ENCODE results near the gene TTLL10. TPM values are rescaled to one million over a fixed set of nuclear protein-coding genes. Genes with fewer than 3 reads are reported as not detected.

The TTLL10 gene
- total and polyA plus RNA-seq, 2 of the 8 experiments (the other 6 are each of a cell fraction or from before 2014, with no cell fraction given), result 1.1 to 1.7 TPM

DNA sequence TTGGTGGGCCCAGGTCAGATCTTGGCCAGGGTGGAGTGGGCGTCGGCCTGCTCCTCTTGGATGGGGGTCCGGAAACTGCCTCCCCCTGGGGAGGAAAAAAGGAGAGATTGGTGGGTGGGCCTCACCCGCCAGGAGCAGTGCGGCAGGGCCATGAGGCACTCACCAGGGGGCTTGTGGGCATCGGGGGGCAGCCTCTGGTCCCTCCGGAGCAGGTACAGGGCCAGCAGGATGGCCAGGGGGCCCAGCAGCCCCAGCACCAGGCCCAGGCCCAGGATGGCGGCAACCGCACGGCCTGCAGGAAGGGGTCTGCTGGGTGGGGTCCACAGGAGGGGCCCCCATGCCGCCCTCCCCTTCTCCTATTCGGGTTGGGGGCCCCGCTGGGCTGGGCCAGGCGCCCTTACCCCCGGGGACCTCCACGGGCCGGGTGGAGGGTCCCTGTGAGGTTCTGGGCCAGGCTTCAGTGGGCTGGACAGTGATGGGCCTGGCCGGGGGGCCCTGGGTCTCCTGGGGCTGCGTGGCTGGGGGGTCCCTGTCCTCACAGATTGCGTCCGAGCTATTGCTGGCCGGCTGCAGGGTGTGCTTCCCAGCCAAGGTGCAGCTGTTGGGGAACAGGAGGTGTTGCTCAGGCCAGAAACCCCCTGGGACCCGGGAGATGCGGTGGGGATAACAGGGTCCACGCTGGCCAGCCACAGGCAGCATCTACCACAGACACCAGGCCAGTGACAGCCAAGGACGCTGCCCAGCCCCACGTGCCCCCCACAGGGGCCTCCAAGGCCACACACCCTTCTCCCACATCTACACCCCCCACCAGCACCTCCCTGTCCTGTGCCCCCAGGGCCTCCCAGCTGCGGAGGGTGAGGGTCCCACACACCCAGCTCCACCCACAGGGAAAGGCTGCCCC lies 38.1 kb downstream of the TTLL10 start:
- Histone ChIP-seq H3K4ac (replicated peaks; ENCODE audit: insufficient read length, low read depth, low read length) (no peak overlapping the region), H3K56ac (replicated peaks; ENCODE audit: insufficient read length, low read depth, low read length) (no peak overlapping the region), H2BK5ac (ENCODE audit: low read depth, low read length) (no peak overlapping the region), H2BK120ac (replicated peaks; ENCODE audit: low read depth, low read length) (no peak overlapping the region), H2BK15ac (ENCODE audit: low read length) (no peak overlapping the region), H2BK20ac (ENCODE audit: low read length) (no peak overlapping the region), H3K9me3 (ENCODE audit: insufficient read depth in 2 of 2, low read depth in 1 of 2, low read length in 1 of 2) (no peaks in the 10 kb centered on the region), H3K4me1 (replicated peaks in 1 of 4; ENCODE audit: control insufficient read depth in 3 of 4, insufficient read depth in 4 of 4, low read length in 3 of 4) (peaks cover 0 to 2% (median 1%) of the 10 kb centered on the region in 4 experiments; a peak in 5 of 7 replicates), H4K91ac (replicated peaks; ENCODE audit: insufficient read length, low read length) (no peak overlapping the region), H2BK12ac (ENCODE audit: low read depth, low read length) (no peak overlapping the region), H4K5ac (ENCODE audit: insufficient read length, low read depth, low read length) (no peak overlapping the region), H3K9ac (replicated peaks in 1 of 4; ENCODE audit: extremely low read depth in 1 of 4, low read depth in 3 of 4, low read length in 3 of 4) (no peak overlapping the region), H2AFZ (ENCODE audit: low read length) (no peak overlapping the region), H3K4me2 (ENCODE audit: insufficient read depth in 1 of 2, low read depth in 2 of 2, low read length in 2 of 2) (no peak overlapping the region), H3K79me2 (ENCODE audit: control insufficient read depth in 1 of 2, insufficient read depth in 2 of 2, low read length in 2 of 2) (no peaks in the 10 kb centered on the region), H3K4me3 (ENCODE audit: extremely low read depth in 1 of 4, insufficient read depth in 2 of 4, low read depth in 3 of 4, low read length in 4 of 4) (no peak overlapping the region), H2AK5ac (ENCODE audit: low read depth, low read length) (no peak overlapping the region), H3K36me3 (ENCODE audit: control insufficient read depth in 2 of 4, insufficient read depth in 4 of 4, low read length in 3 of 4) (no peaks in the 10 kb centered on the region; a peak in 1 of 8 replicates), H3K23me2 (ENCODE audit: low read depth, low read length) (no peaks in the 10 kb centered on the region), H3K23ac (ENCODE audit: insufficient read length) (no peak overlapping the region), H3K18ac (ENCODE audit: extremely low read depth, low read length) (no peak overlapping the region), H3K27ac (ENCODE audit: low read depth, low read length) (no peak overlapping the region), H3K14ac (ENCODE audit: insufficient read length) (no peak overlapping the region), H3K79me1 (ENCODE audit: low read depth, low read length) (no peaks in the 10 kb centered on the region), H3K27me3 (replicated peaks in 1 of 4; ENCODE audit: control insufficient read depth in 3 of 4, extremely low read depth in 1 of 4, insufficient read depth in 3 of 4, low read length in 3 of 4) (peaks cover 0 to 4% (median 2%) of the 10 kb centered on the region in 4 experiments; a peak in 5 of 7 replicates), H4K20me1 (replicated peaks in 1 of 2; ENCODE audit: control insufficient read depth in 1 of 2, insufficient read depth in 2 of 2, low read length in 2 of 2) (peaks cover 3 to 6% of the 10 kb centered on the region in 2 experiments), H4K8ac (ENCODE audit: extremely low read depth, insufficient read depth, low read length) (no peak overlapping the region)
- POLR2A ChIA-PET (ENCODE audit: partially characterized antibody), result interaction anchor here (0.7 kb wide), 1 partner anchor 19 kb away, joined by 3 read pairs; the partner anchor contains the start of gene SDF4
- FAIRE-seq (no peak), DNase-seq (ENCODE audit: low read depth in 1 of 2, low spot score in 2 of 2) (no peak)
- CTCF ChIA-PET (ENCODE audit: partially characterized antibody), result interaction anchor here (1.1 to 2.2 kb wide), 4 partner anchors 38 to 148 kb away, joined by 3 to 9 read pairs (median 4); partner anchors contain the start of gene TTLL10
- 80% methylated on average over 1 of the region's 28 CpGs; no CpG with 5 or more reads in 1 of the 2 experiments for WGBS, 2 experiments (ENCODE audit: extremely low coverage in 1 of 2, insufficient coverage in 1 of 2, insufficient read length in 1 of 2, insufficient replicate concordance in 2 of 2, low coverage in 1 of 2, low lambda C conversion rate in 2 of 2, missing lambda C conversion rate in 1 of 2)
- TF ChIP-seq SAP30 (IDR thresholded peaks at IDR 0.05; ENCODE audit: insufficient read depth, insufficient replicate concordance, low read length) (no peak), TAF1 (IDR thresholded peaks at IDR 0.05; ENCODE audit: low read depth, low read length) (no peak), KDM4A (IDR thresholded peaks at IDR 0.05; ENCODE audit: low read depth, low read length, severe bottlenecking) (no peak), EP300 (IDR thresholded peaks at IDR 0.05; ENCODE audit: borderline replicate concordance in 1 of 2, low read depth in 2 of 2, low read length in 2 of 2) (no peak), SRF (IDR thresholded peaks at IDR 0.05; ENCODE audit: low read depth, low read length) (no peak), RAD21 (IDR thresholded peaks at IDR 0.05 in 1 of 2, conservative IDR thresholded peaks at IDR 0.05 in 1 of 2; ENCODE audit: low read depth in 2 of 2, low read length in 2 of 2) (no peak), CTCF (IDR thresholded peaks at IDR 0.05; ENCODE audit: control extremely low read depth in 1 of 3, insufficient read depth in 1 of 3, low read depth in 1 of 3, low read length in 3 of 3) (no peak)

Measured in H1 (cell line).